Stomach (tissue), 4 donors: ENCODE data around the gene RNU5B-1.

Source experiments
- CTCF ChIP-seq, 7 experiments: fragments of 450-650 bp in 4 of 7; fragments of 200-600 bp in 3 of 7; sonication (generic) in 3 of 7; IDR thresholded peaks; one replicate each; pipeline ENCODE4 v1.5.1; 2016 to 2019; ENCODE audit warnings: antibody characterized with exemption in 7 of 7, control low read depth in 2 of 7, mild to moderate bottlenecking in 1 of 7
- EP300 ChIP-seq: sonication (generic); formaldehyde crosslinking; IDR thresholded peaks from one replicate; pipeline ENCODE4 v1.6.1; 2017; ENCODE audit warnings: antibody characterized with exemption
- POLR2A ChIP-seq, 4 donors: fragments of 450-650 bp; IDR thresholded peaks; one replicate each; pipeline ENCODE4 v1.6.1; 2016; ENCODE audit warnings: antibody characterized with exemption in 4 of 4, control low read depth in 2 of 4, mild to moderate bottlenecking in 1 of 4, moderate library complexity in 1 of 4
- POLR2AphosphoS5 ChIP-seq, 3 donors: sonication (generic); formaldehyde crosslinking; IDR thresholded peaks; one replicate each; pipeline ENCODE4 v1.6.1; 2016; ENCODE audit warnings: antibody characterized with exemption in 3 of 3

- no peak for TF ChIP-seq CTCF (IDR thresholded peaks at IDR 0.05)
- TF ChIP-seq EP300 = no peak
- TF ChIP-seq POLR2AphosphoS5 (IDR thresholded peaks at IDR 0.05) = no peak
- TF ChIP-seq POLR2A (IDR thresholded peaks at IDR 0.05) = no peak
Observed at GRCh38 chr15:65339920-65340319, 35.4 kb downstream of the RNU5B-1 start.
